Stimulated activated CD4-positive, alpha-beta T cell treated with anti-CD3 and anti-CD28 coated beads, Interleukin-4, amount 100 ng/mL, for 24 hours (primary cell): ENCODE results near the gene KCNQ5.

Source experiments
- DNase-seq: peaks from one replicate; pipeline ENCODE4 v3.0.0-alpha.2; 2020

Gene KCNQ5

DNA sequence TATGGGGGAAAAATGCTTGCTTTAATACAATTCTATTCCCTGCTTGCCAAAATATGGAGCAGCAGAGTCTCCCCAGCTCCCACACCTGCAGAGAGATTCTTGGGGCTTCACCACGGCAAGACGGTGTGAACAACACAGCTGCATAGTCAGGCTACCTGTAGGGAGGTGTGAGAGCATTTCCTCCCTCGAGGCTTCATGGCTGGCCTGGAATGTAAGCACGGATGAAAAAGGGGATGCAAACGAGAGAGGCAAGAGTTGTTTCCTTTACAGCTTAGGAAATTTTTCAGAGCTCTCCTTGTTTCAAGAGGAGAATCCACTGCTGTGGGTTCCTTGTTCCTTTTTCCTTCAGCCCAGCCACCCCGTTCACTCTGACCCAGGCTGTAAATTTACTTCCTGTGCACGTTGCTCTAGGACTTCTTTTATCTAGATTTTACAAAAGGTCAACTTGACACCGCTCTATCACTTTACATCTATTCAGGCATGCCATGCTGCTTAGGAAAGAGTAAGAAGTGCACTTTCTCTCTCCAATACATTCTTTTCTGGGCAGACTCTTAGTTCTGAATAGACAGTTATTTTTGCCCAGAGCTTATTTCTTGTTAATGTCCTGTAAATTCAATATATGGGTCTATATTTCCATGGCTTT is 406.4 kb downstream of the KCNQ5 start:
- no peak for DNase-seq

DNA sequence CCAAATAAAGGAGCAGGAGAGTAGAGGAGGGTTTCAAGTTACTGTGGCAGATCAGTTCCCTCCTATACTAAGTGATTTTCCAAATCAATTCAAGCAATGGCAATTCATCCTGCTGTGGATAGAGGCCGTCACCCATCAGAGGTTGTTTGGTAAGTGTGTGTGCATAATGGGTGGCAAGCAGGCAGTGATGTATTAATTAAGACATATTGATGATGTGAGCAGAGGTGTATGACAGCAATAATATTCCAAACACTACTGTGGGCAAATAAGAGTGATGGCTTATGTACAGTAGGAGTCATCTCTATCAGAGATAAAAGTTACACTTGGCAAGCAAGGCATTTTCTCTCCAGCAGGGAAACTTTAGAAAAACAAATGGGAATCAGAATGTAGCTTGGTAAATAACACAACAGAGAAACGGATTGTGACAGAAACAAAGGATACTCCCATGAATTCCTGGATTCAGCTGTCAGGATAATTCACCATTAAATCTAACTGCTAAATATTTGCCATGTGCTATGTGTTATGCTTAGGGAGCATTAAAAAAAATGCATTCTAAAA is 407.1 kb downstream of the KCNQ5 start:
- no peak for DNase-seq

DNA sequence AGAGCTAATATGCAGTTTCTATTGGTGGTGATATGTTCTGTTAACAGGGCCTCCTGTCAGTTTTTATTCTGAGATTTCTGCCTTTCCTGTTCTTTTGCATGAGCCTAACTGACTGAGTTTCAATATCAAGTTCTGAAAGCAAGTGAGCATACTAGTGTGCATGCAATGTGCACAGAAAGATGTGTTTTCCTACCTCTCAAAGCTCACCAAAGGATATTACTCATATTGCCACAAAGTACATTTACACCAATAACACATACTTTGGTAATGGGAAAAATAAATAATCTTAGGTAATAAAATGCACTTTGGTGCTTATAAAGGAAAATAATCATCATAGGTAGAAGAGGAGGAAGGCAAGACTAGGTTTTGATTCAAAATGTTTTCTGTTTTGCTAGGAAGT is 408.4 kb downstream of the KCNQ5 start:
- no peak for DNase-seq

DNA sequence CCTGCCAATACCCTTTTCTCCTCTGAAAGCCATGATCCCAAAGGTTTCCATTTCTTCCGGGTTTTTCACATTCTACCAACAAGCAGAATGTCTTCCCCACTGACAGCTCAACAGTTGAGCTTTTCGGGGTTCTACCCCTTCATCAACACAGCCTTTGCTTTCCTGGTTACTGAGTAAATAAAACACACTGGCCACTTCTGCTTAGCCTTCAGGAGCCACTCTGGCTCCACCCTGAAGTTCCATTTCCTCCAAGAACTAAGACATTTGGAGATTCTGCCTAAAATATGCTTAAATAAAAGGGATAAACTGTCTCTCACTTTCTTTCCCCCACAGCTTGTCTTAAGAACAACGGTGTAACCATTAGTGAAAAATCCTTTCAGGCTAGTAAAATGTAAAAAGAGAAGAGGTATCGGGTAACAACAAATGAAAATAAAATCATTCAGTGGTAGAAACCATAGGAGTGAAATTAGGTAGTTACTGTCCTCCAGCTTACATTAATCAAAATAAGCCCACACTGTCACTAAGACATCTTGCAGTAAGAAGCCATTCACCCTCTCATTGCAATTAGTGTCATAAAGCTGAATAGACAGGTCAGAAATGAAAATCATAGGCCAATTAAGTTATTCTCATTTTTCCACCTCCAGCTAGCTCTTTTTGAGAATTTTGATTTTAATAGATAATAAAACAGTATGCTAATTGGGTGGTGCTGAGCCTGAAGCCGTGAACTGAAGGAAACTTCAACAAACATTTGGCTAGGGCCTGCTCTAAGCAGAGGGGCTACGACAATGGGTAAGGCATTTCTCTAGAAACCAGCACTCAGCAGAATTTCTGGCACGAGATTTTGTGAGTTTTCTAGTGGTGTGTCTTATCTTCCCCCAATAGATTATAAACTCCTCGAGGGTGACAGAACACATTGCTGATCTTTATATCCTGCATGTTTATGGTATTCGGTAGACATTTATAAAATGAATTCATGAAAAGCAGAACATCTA is 409.2 kb downstream of the KCNQ5 start:
- DNase-seq = no peak

DNA sequence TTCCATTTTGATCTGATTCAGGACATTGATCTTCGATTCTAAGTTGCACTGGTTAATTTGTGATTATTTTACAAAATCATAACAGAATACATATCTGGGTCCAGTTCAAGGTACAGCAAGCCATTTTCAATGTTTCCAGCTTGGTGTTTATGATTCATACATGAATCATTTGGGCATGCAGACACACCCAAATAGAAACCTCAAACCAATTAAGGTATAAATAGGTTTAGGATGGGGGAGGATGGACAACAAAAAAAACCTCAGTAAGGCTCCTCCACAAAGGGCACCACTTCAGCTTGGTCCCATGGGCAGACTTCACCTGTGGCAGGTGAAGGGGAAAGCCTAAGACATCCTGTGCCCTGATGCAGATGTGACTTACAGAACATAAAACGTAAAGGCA is 410.7 kb downstream of the KCNQ5 start:
- DNase-seq = no peak

DNA sequence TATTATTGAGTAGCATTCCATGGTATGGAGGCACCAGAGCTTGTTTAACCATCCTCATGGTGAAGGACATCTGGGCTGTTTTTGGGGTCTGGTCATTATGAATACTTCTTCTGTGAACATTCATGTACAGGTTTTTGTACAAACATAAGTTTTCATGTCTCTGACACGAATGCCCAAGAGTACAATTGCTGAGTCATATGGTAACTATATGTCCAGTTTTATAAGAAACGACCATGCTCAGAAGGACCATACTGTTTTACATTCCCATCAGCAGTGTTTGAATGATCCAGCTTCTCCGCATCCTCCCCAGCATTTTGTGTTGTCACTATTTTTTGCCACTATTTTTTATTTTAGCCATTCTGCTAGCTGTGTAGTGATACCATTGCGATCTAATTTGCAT is 414.8 kb downstream of the KCNQ5 start:
- DNase-seq = no peak

DNA sequence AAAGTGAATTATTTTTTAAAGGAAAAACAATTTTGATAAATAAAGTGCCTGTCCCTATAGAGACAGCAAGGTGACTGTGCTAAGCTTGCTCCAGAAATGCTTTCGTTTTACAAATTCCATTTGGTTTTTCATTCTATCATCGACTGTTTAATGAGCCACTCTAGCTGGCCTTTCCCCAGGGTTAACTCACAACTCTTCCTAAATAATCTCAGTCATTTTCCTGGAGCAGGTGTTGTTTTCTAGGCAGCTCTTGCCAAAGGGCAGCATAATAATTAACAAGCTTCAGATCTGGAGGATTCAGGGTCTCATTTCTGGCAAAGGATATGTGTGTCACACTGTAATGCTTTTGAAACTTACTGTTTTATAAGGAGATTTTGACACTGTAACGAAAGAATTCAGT is 419.2 kb downstream of the KCNQ5 start:
- no peak for DNase-seq

DNA sequence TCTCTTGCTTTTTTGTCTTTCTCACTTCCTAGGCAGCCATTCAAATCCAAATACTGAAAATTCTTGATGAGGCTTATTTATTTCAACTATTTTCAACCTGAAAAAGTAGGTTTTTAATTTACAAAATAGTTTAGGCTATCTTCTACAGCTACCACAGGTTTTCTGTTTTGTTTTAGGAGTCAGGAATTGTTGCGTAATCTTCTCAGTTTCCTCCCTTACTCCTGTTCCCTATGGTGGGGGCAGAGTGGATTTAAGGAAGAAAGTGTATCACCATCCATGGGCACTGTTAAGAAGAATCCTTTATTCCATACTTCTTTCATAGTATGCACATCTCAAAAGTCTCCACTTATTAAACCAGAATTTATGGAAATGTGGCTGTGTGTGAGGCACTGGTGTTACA is 421.0 kb downstream of the KCNQ5 start:
- DNase-seq = no peak

DNA sequence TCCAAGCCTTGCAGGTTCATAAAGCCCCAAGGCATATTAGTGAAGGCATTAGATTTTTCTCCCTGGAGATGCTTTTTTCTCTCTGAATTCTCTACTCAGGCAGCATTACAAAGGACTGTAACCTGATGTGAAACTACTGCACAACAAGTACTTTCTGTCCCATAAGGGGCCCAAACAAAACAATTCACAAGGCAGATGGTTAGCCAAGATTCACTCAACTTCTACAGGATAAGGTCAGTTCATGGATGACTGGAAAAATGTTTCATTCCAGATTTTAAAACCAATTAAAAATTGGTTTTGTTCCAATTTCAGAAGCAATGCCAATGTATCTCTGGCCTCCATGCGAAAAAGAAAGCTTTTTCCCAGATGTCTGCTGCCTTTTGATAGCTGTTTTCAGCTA is 421.6 kb downstream of the KCNQ5 start:
- no peak for DNase-seq

DNA sequence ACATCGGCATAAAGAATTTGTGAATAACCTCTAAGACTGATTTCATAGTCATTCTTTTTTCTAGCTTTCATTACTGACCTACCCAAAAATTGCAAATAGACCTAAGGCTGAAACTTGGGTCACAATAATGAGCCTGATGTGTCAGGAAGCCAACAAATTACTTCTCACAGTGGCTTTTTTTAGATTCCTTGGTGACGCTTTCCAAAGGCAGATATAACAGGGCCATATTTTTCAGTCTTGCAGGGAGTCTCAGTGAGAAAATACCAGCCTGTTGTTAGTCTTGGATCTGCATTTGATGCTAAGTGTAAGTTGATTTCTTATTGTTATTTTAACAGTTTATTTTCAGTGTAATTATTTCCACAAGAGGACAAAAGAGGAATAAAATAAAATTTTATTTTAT is 423.7 kb downstream of the KCNQ5 start:
- no peak for DNase-seq

DNA sequence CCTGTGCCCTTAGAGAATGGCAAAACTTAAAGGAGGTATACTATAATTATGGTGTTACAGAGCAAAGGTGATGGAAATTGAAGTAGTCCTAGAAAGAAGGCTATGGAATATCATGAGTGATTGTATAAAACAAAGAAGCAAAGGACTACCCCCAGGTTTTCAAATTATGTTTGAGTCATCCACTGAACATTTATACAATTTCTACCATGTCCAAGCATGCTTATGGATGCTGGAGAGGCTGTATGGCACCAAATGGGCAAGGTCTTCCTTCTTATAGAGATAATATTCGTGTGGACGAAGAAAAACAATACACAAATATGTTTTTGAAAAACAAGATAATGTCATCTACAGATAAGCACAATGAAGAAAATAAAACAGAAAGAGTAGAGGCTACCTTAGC is 425.9 kb downstream of the KCNQ5 start:
- DNase-seq = no peak

DNA sequence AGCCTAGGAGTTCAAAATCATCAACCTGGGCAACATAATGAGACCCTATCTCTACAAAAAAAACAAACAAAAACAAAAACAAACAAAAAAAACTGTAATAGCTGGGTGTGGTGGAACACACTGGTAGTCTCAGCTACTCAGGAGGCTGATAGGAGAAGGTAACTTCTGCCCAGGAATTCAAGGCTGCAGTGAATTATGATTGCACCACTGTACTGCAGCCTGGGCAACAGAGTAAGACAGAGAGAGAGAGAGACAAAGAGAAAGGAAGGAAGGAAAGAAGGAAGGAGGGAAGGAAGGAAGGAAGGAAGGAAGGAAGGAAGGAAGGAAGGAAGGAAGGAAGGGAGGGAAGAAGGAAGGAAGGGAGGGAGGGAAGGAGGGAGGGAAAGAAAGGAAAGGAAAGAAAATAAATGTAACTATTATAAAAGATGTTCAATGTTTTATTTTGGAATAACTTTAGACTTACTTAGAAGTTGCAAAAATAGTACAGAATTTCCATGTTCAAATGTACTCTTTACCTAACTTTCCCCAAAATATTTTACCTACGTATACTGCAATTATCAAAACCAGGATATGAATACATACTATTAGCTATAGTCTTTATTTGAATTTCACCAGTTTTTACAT is 428.2 kb downstream of the KCNQ5 start:
- DNase-seq = no peak

DNA sequence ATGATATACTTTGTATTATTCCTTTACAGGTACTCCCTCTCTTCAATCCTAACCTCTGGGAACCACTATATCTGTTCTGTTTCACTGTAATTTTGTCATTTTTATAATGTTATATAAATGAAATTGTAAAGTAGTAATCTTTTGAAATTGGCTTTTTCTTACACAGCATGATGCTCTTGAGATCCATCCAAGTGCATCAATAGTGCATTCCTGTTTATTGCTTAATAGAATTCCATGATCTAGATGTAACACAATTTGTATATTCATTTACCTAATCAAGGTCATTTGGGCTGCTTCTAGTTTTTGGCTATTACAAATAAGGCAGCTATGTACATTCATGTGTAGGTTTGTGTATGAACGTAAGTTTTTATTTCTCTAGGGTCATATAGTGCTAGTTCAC is 428.8 kb downstream of the KCNQ5 start:
- DNase-seq = no peak

DNA sequence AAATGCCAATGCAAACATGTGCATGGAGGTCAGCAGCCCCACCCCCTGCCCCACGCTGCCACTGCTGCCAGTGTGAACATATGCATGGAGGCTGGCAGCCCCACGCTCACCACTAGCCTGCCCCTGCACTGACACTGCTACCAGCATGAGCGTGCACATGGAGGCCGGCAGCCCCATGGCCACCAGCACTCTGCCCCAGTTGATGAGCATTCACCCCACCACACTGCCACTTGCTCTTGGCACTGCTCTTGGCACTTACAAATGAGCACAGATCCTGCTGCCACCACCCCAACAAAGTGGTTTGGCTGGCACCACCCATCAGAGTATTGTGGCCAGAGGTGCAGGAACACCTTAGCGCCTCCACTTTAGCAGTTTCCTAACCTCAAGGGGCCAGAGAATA is 429.3 kb downstream of the KCNQ5 start:
- no peak for DNase-seq

DNA sequence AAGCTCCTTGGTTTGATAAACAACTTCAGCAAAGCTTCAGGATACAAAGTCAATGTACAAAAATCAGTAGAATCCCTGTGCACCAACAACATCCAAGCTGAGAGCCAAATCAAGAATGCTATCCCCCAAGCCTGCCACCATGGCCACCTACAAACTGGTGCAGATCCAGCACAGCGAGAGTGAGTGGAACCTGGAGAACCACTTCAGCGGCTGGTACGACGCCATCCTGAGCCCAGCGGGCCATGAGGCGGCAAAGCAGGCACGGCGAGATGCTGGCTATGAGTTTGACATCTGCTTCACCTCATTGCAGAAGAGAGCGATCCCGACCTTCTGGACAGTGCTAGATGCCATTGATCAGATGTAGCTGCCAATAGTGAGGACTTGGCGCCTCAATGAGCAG is 433.1 kb downstream of the KCNQ5 start:
- no peak for DNase-seq

DNA sequence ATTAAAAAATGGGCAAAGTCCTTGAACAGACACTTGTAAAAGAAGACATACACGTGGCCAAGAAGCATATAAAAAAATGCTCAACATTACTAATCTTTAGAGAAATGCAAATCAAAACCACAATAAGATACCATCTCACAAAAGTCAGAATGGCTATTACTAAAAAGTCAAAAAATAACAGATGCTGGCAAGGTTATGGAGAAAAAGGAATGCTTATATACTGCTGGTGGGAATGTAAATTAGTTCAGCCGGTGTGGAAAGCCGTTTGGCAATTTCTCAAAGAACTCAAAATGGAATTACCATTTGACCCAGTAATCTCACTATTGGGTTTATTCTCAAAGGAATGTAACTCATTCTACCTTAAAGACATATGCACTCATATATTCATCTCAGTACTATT is 436.9 kb downstream of the KCNQ5 start:
- DNase-seq = no peak

DNA sequence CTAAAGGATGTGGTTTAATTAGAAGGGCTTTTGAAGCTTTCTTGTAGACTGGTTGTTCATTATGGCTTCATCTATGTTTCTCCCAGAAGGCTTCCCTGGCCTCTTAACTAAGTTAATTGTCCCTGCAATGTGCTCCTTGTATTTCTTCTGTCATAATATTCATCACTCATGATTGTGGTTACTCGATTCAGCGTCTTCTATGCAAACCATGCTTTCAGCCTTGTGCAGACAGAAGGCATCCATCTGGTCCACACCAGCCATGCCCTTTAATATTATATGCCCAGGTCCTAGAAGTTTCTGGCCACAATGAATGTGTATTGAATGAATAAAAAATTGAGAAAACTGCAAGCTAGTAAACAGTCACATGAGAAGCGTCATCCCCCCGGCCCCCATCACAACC is 440.3 kb downstream of the KCNQ5 start:
- no peak for DNase-seq

DNA sequence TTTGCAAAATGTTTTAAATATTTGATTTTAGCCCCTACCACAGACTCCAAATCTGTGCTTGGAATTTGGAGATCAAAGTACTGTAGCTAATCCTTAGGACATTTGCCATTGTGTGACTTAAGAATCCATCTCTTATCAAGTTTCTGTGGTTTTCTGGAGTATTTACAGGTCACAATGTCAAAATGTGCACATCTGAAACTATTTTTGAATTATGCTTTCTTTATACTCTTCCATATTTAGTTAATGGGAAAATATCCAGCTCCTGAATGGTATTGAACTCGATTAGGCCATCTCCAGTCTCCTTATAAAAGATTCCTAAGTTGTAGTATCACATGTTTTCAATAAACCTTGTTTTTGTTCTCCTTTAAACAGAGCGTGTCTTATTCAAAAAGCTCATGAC is 441.0 kb downstream of the KCNQ5 start:
- DNase-seq = no peak

DNA sequence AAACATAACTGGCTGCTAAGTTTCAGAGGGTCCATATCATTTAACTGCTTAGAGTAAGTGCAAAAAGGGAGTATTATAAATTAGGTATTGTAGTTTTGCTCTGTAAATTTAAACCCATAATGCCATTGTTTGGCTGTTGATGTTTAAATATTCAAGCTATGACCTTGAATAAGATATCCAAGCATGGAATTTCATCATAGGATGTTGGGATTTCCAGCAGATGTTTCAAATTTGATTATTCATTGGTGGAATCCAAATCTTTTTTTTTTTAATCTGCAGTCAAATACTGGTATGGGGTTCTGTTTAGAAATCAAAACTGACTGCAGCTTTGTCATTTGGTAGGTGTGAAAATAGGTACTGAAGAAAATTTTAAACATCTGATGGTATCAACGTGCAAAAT is 442.4 kb downstream of the KCNQ5 start:
- DNase-seq = no peak

DNA sequence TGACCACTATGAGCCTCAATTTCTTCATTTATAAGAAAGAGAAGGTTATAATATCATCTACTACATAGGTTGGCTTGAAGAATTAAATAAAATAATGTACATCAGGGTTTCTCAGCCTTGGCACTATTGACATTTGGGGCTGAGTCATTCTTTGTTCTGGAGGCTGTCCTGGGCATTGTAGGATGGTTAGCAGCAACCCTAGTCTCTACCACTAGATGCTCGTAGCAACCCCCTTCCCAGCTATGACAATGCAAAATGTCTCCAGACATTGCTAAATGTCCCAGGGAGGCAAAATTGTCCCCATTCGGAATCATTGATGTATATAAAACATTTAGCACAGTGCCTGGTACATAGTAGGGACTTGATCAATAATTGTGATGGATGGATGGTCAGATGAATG is 451.4 kb downstream of the KCNQ5 start:
- no peak for DNase-seq

DNA sequence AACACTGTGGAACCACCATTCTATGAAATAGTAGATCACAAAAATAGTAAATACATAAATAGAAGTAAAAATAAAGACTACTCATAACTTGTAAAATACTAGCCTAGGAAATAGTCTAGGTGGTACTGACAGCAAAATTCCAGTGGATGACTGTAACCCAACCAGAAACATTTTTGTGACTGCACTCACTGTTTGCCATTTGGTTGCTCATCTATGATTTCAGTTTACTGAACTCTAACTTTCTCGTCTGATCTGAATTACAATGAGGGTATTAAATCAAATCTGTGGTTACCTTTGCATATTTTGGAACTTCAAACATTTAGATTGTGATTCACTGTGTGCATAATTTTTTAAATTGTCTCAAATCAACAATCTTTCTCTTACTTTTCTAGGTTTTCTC is 452.3 kb downstream of the KCNQ5 start:
- no peak for DNase-seq

DNA sequence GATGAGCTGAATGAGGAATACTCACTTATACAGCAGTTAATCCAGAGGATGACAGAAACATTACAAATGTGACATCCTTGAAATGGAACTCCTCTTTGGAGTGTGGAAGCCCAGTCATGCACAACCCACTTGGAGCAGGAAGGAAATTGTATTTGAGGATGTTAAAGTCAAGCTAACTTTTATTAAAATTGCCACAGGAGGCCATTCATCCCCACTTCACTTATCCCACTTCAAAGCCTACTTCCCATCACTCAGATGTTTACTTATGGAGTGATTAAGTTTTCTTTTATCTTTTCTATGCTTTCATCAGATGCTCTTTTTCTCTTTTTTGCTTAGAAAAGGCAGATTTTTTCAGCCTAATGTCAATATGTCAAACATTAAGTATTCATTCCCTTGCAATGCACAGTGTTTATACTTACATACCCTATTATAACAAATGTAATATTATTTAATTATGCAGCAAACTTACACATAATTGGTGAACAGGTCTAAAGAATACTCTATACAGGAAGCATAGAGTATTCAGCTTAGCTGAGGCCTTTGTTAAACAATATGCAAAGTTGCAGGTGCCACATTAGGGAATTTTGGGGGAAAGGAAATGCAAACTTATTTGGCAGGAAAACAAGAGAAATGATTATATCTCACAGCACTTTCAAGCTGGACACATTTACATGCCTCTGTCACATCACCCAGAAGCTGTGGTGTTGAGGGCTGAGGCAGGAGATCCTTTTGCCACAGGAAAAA is 454.5 kb downstream of the KCNQ5 start:
- no peak for DNase-seq

DNA sequence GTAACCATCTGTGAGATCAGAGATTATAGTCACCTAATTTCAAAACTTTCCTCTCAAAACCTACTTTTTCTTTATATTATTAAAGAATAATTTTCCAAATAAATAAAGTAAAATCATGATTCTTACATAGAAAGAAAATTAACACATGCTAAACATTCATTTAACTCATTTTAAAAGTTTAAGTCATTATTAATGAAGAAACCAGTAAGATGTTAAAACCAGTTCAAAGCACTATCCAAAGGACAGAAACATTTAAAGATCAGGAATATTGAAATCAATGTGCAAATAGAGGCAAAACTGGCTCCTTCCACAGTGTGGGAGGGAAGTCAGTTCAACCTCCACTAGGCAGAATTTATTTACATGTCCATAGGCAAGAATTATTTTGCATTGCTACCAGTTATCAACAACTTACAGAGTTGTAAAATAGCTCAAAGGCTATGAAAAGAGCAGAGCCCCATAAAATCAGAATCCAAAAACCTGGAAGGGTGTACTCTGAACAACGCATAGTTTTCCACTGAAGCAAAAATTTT is 456.5 kb downstream of the KCNQ5 start:
- DNase-seq = no peak
